H9 (cell line): ENCODE results near the gene KSR1. TPM values are rescaled to one million over a fixed set of nuclear protein-coding genes. Genes with fewer than 3 reads are reported as not detected.

ENCODE experiments used
- DNase-seq: peaks from one replicate; pipeline ENCODE4 v3.0.0-alpha.2; 2017
- H2AFZ ChIP-seq: one replicate; pipeline ENCODE4 v1.6.1; 2013; ENCODE audit warnings: mild to moderate bottlenecking, low read length, control low read depth, moderate library complexity
- H2AK5ac ChIP-seq: 2 replicates; pipeline ENCODE4 v1.6.1; 2013; ENCODE audit warnings: low read length, control low read depth, mixed read lengths; ENCODE audit not compliant: insufficient read length
- H2BK120ac ChIP-seq: one replicate; pipeline ENCODE4 v1.6.1; 2013; ENCODE audit warnings: low read depth, mild to moderate bottlenecking, low read length, control low read depth, inconsistent platforms; ENCODE audit not compliant: poor library complexity, severe bottlenecking
- H2BK12ac ChIP-seq: 2 replicates; pipeline ENCODE4 v1.6.1; 2013; ENCODE audit warnings: low read length, control low read depth, mixed read lengths, low read depth; ENCODE audit not compliant: insufficient read length
- H2BK15ac ChIP-seq: 2 replicates; pipeline ENCODE4 v1.6.1; 2013; ENCODE audit warnings: low read depth, low read length, control low read depth
- H2BK20ac ChIP-seq: one replicate; pipeline ENCODE4 v1.6.1; 2013; ENCODE audit warnings: low read depth, mild to moderate bottlenecking, low read length, control low read depth, inconsistent platforms; ENCODE audit not compliant: poor library complexity, severe bottlenecking
- H2BK5ac ChIP-seq: 2 replicates; pipeline ENCODE4 v1.6.1; 2013; ENCODE audit warnings: low read length, control low read depth, mixed read lengths; ENCODE audit not compliant: insufficient read length
- H3K14ac ChIP-seq: 2 replicates; pipeline ENCODE4 v1.6.1; 2013; ENCODE audit warnings: low read length, control low read depth; ENCODE audit not compliant: insufficient read depth
- H3K18ac ChIP-seq: 2 replicates; pipeline ENCODE4 v1.6.1; 2013; ENCODE audit warnings: low read depth, mild to moderate bottlenecking, mixed read lengths, low read length, control low read depth; ENCODE audit not compliant: insufficient read length
- H3K23ac ChIP-seq: 2 replicates; pipeline ENCODE4 v1.6.1; 2013; ENCODE audit warnings: low read length, control low read depth, mixed read lengths, low read depth; ENCODE audit not compliant: insufficient read length
- H3K23me2 ChIP-seq: 2 replicates; pipeline ENCODE4 v1.6.1; 2013; ENCODE audit warnings: low read depth, mild to moderate bottlenecking, mixed read lengths, low read length, control low read depth; ENCODE audit not compliant: insufficient read length, poor library complexity, severe bottlenecking
- H3K27ac ChIP-seq: 2 replicates; pipeline ENCODE4 v1.5.1; 2013; ENCODE audit warnings: low read length, control low read depth, mixed read lengths, low read depth; ENCODE audit not compliant: insufficient read length
- H3K27me3 ChIP-seq: 2 replicates; pipeline ENCODE4 v1.6.1; 2013; ENCODE audit warnings: low read length, control low read depth, inconsistent platforms; ENCODE audit not compliant: insufficient read depth
- H3K4ac ChIP-seq: 2 replicates; pipeline ENCODE4 v1.6.1; 2013; ENCODE audit warnings: low read depth, mild to moderate bottlenecking, control low read depth, inconsistent platforms, low read length, moderate library complexity
- H3K4me1 ChIP-seq: 2 replicates; pipeline ENCODE4 v1.6.1; 2013; ENCODE audit warnings: low read length, control low read depth, inconsistent platforms; ENCODE audit not compliant: insufficient read depth
- H3K4me2 ChIP-seq: 2 replicates; pipeline ENCODE4 v1.6.1; 2013; ENCODE audit warnings: low read length, control low read depth, mixed read lengths; ENCODE audit not compliant: insufficient read length, insufficient read depth
- H3K56ac ChIP-seq: 2 replicates; pipeline ENCODE4 v1.6.1; 2013; ENCODE audit warnings: low read depth, mild to moderate bottlenecking, mixed read lengths, low read length, control low read depth; ENCODE audit not compliant: insufficient read length
- H3K79me1 ChIP-seq: 2 replicates; pipeline ENCODE4 v1.6.1; 2013; ENCODE audit warnings: low read depth, mild to moderate bottlenecking, moderate library complexity, low read length, control low read depth, inconsistent platforms; ENCODE audit not compliant: insufficient read depth, poor library complexity, severe bottlenecking
- H3K79me2 ChIP-seq: 2 replicates; pipeline ENCODE4 v1.6.1; 2013; ENCODE audit warnings: low read length, control low read depth, inconsistent platforms; ENCODE audit not compliant: insufficient read depth
- H3K9ac ChIP-seq: 2 replicates; pipeline ENCODE4 v1.6.1; 2013; ENCODE audit warnings: low read length, control low read depth, mixed read lengths; ENCODE audit not compliant: insufficient read length; ENCODE audit errors: extremely low read depth
- H3K9me3 ChIP-seq: one replicate; pipeline ENCODE4 v1.6.1; 2013; ENCODE audit warnings: low read depth, low read length, inconsistent platforms; ENCODE audit not compliant: control insufficient read depth
- H3T11ph ChIP-seq: one replicate; pipeline ENCODE4 v1.6.1; 2013; ENCODE audit warnings: mild to moderate bottlenecking, low read length, control low read depth, inconsistent platforms
- H4K20me1 ChIP-seq: one replicate; pipeline ENCODE4 v1.6.1; 2013; ENCODE audit not compliant: control insufficient read depth, insufficient read length, insufficient read depth
- H4K5ac ChIP-seq: 2 replicates; pipeline ENCODE4 v1.6.1; 2013; ENCODE audit warnings: low read depth, mild to moderate bottlenecking, mixed read lengths, low read length, control low read depth; ENCODE audit not compliant: insufficient read length
- H4K8ac ChIP-seq: replicated peaks from 2 replicates; pipeline ENCODE4 v1.6.1; 2013; ENCODE audit warnings: low read length, control low read depth, mixed read lengths, low read depth; ENCODE audit not compliant: insufficient read length
- H4K91ac ChIP-seq: 2 replicates; pipeline ENCODE4 v1.6.1; 2013; ENCODE audit warnings: low read depth, mild to moderate bottlenecking, moderate library complexity, mixed read lengths, low read length, control low read depth; ENCODE audit not compliant: insufficient read length
- H3K27ac Mint-ChIP-seq, 3 experiments: 2 replicates in 2 of 3; 3 replicates in 1 of 3; pipeline ENCODE4 v1.8.0; 2020 to 2021; ENCODE audit warnings: mixed read lengths in 3 of 3, mild to moderate bottlenecking in 1 of 3, moderate library complexity in 1 of 3
- H3K27me3 Mint-ChIP-seq: 2 replicates; pipeline ENCODE4 v1.8.0; 2021; ENCODE audit warnings: low read depth, mild to moderate bottlenecking, moderate library complexity, mixed read lengths
- H3K36me3 Mint-ChIP-seq, 3 experiments: 2 replicates in 2 of 3; 3 replicates in 1 of 3; pipeline ENCODE4 v1.8.0; 2020 to 2021; ENCODE audit warnings: low read depth in 3 of 3, mixed read lengths in 3 of 3; ENCODE audit not compliant: insufficient read depth in 1 of 3
- H3K4me1 Mint-ChIP-seq, 2 experiments: 2 replicates each; pipeline ENCODE4 v1.8.0; 2020; ENCODE audit warnings: mixed read lengths in 2 of 2
- H3K4me3 Mint-ChIP-seq, 2 experiments: 2 replicates in 1 of 2; 3 replicates in 1 of 2; pipeline ENCODE4 v1.8.0; 2020 to 2021; ENCODE audit warnings: mild to moderate bottlenecking in 2 of 2, mixed read lengths in 2 of 2, moderate library complexity in 1 of 2
- H3K9me3 Mint-ChIP-seq, 2 experiments: 2 replicates in 1 of 2; 3 replicates in 1 of 2; pipeline ENCODE4 v1.8.0; 2020; ENCODE audit warnings: mild to moderate bottlenecking in 2 of 2, mixed read lengths in 2 of 2, moderate library complexity in 1 of 2
- CTCF ChIP-seq: fragments of 200-600 bp; sonication (generic); conservative IDR thresholded peaks from 3 replicates; pipeline ENCODE4 v1.8.0; 2021; ENCODE audit warnings: antibody characterized with exemption, mild to moderate bottlenecking
- WGBS: extraction: QIAGEN DNeasy Blood & Tissue Kit; methylation state at CpG from one replicate; pipeline ENCODE4 v1.1.7; 2013; ENCODE audit warnings: missing lambda C conversion rate, low lambda C conversion rate, mixed read lengths; ENCODE audit not compliant: insufficient read length; ENCODE audit errors: extremely low coverage; 5-methylcytosine and 5-hydroxymethylcytosine counted together
- total RNA-seq: library from RNA; stranded (reverse); gene quantifications from 2 replicates; pipeline ENCODE4 v1.2.1, GENCODE V29; 2021

KSR1 gene
- total RNA-seq, 1 experiment from 2014 or later, result 44.9 TPM

GRCh38 chr17:27590864-27591263 is 134.6 kb downstream of the KSR1 start:
- Histone ChIP-seq H2BK15ac (no peak overlapping the region), H2AK5ac (no peak overlapping the region), H3K4ac (no peak overlapping the region), H3K9me3 (no peaks in the 10 kb centered on the region), H2BK120ac (no peak overlapping the region), H2BK5ac (no peak overlapping the region), H3K9ac (no peak overlapping the region), H4K91ac (no peak overlapping the region), H3K4me2 (no peak overlapping the region), H3K23me2 (no peaks in the 10 kb centered on the region), H3K79me1 (no peaks in the 10 kb centered on the region), H4K8ac (no peak overlapping the region), H3K18ac (no peak overlapping the region), H3K56ac (no peak overlapping the region), H3K14ac (no peak overlapping the region), H2AFZ (no peak overlapping the region), H2BK20ac (no peak overlapping the region), H3K27ac (no peak overlapping the region), H4K20me1 (no peaks in the 10 kb centered on the region), H3K4me1 (no peaks in the 10 kb centered on the region), H3K79me2 (no peaks in the 10 kb centered on the region), H4K5ac (no peak overlapping the region), H3T11ph (no peak overlapping the region), H3K27me3 (no peaks in the 10 kb centered on the region), H3K23ac (no peak overlapping the region), H2BK12ac (no peak overlapping the region)
- Mint-ChIP-seq H3K27me3 (no peaks in the 10 kb centered on the region), H3K4me1 (peaks cover 12 to 15% of the 10 kb centered on the region in 2 experiments), H3K36me3 (peaks cover 4 to 21% (median 7%) of the 10 kb centered on the region in 3 experiments; a peak in 5 of 7 replicates), H3K4me3 (no peak overlapping the region), H3K27ac (peak overlapping the region in 2 of 3 experiments; percentile 15 to 72; a peak in 3 of 7 replicates), H3K9me3 (no peaks in the 10 kb centered on the region)
- no peak for DNase-seq
- TF ChIP-seq CTCF, result no peak
- WGBS, result no CpG with 5 or more reads among the region's 3 CpGs
